Activated naive CD4-positive, alpha-beta T cell treated with anti-CD3 and anti-CD28 coated beads for 36 hours (primary cell): ENCODE measurements around the gene CMTR1. TPM values are rescaled to one million over a fixed set of nuclear protein-coding genes. Genes with fewer than 3 reads are reported as not detected.
A peak's percentile ranks its signal among the peaks of the same experiment; 100 is the strongest.

Experiments used
- CTCF ChIA-PET: fragments of 350-600 bp; sonication (Branson Sonifier 250); formaldehyde crosslinking; loops from one replicate; lab custom pipeline; 2021; ENCODE audit warnings: antibody characterized with exemption; lab: Charles Lee
- DNase-seq: peaks from one replicate; pipeline ENCODE4 v3.0.0-alpha.2; 2020
- H3K27ac Mint-ChIP-seq: one replicate; pipeline ENCODE4 v1.8.0; 2021; ENCODE audit warnings: mild to moderate bottlenecking, mixed read lengths
- H3K27me3 Mint-ChIP-seq: one replicate; pipeline ENCODE4 v1.8.0; 2021; ENCODE audit warnings: low read depth, mixed read lengths
- H3K36me3 Mint-ChIP-seq: one replicate; pipeline ENCODE4 v1.8.0; 2021; ENCODE audit warnings: low read depth, mixed read lengths
- H3K4me1 Mint-ChIP-seq: one replicate; pipeline ENCODE4 v1.8.0; 2021; ENCODE audit warnings: low read depth, mixed read lengths
- H3K4me3 Mint-ChIP-seq: one replicate; pipeline ENCODE4 v1.8.0; 2021; ENCODE audit warnings: mild to moderate bottlenecking, moderate library complexity, mixed read lengths
- H3K9me3 Mint-ChIP-seq: one replicate; pipeline ENCODE4 v1.8.0; 2021; ENCODE audit warnings: mixed read lengths
- intact Hi-C: fragments of 100-400 bp; cut with micrococcal nuclease; formaldehyde crosslinking; loops from one replicate; pipeline ENCODE4 v1.15.1; 2023
- total RNA-seq, 2 experiments: library from RNA; stranded (reverse); gene quantifications; one replicate each; pipeline ENCODE4 v1.2.3, GENCODE V29; 2021

Gene CMTR1
- total RNA-seq, 2 experiments from 2014 or later = 70.9 to 71.3 TPM

- Mint-ChIP-seq H3K4me3 (peak overlapping the region; percentile 19), H3K9me3 (peaks cover 3% of the 10 kb centered on the region), H3K27me3 (no peaks in the 10 kb centered on the region), H3K4me1 (peaks cover 85% of the 10 kb centered on the region), H3K36me3 (peaks cover 2% of the 10 kb centered on the region), H3K27ac (peak overlapping the region; percentile 88)
- peak; percentile 53 for DNase-seq
- CTCF ChIA-PET = interaction anchor here (0.6 to 3.8 kb wide), 7 partner anchors 9 to 879 kb away, joined by 3 to 18 read pairs (median 8); no protein-coding TSS in a partner anchor
- intact Hi-C loops = loop anchor here (1.0 to 5.0 kb wide), 2 partner anchors 12 to 70 kb away; partner anchors contain the start of gene CMTR1
Measured at GRCh38 chr6:37501632-37502491, 68.8 kb downstream of the CMTR1 start.

GRCh38 chr6:37502703-37503291, 69.8 kb downstream of the CMTR1 start:
- peak overlapping the region; percentile 19 for H3K4me3 Mint-ChIP-seq
- DNase-seq = peak; percentile 62
- CTCF ChIA-PET = interaction anchor here (1.5 to 3.8 kb wide), 5 partner anchors 11 to 69 kb away, joined by 4 to 18 read pairs (median 9); partner anchors contain the start of gene CMTR1
- H3K27me3 Mint-ChIP-seq = no peaks in the 10 kb centered on the region
- peaks cover 3% of the 10 kb centered on the region for H3K9me3 Mint-ChIP-seq
- H3K27ac Mint-ChIP-seq = peak overlapping the region; percentile 88
- intact Hi-C loops = loop anchor here (1.0 to 5.0 kb wide), 2 partner anchors 12 to 70 kb away; partner anchors contain the start of gene CMTR1
- H3K36me3 Mint-ChIP-seq = peaks cover 2% of the 10 kb centered on the region
- peaks cover 79% of the 10 kb centered on the region for H3K4me1 Mint-ChIP-seq

GRCh38 chr6:37503309-37503965, 70.4 kb downstream of the CMTR1 start:
- DNase-seq = no peak
- H3K4me1 Mint-ChIP-seq = peaks cover 79% of the 10 kb centered on the region
- intact Hi-C loops = loop anchor here (5.0 kb wide), 1 partner anchor 71 kb away; the partner anchor contains the start of gene CMTR1
- H3K9me3 Mint-ChIP-seq = peaks cover 3% of the 10 kb centered on the region
- no peak overlapping the region for H3K4me3 Mint-ChIP-seq
- H3K36me3 Mint-ChIP-seq = peaks cover 2% of the 10 kb centered on the region
- no peaks in the 10 kb centered on the region for H3K27me3 Mint-ChIP-seq
- peak overlapping the region; percentile 88 for H3K27ac Mint-ChIP-seq
- CTCF ChIA-PET = interaction anchor here (1.0 to 3.8 kb wide), 5 partner anchors 10 to 70 kb away, joined by 3 to 18 read pairs (median 8); partner anchors contain the start of gene CMTR1

- no peak for DNase-seq
- H3K27ac Mint-ChIP-seq = no peak overlapping the region
- H3K4me3 Mint-ChIP-seq = no peak overlapping the region
- intact Hi-C loops = loop anchor here (5.0 kb wide), 1 partner anchor 72 kb away; the partner anchor contains the start of gene CMTR1
- CTCF ChIA-PET = interaction anchor here (1.0 to 1.5 kb wide), 2 partner anchors 9 to 71 kb away, joined by 3 to 4 read pairs; partner anchors contain the start of gene CMTR1
- no peaks in the 10 kb centered on the region for H3K27me3 Mint-ChIP-seq
- peaks cover 3% of the 10 kb centered on the region for H3K9me3 Mint-ChIP-seq
- peaks cover 2% of the 10 kb centered on the region for H3K36me3 Mint-ChIP-seq
- peaks cover 80% of the 10 kb centered on the region for H3K4me1 Mint-ChIP-seq
Measured at GRCh38 chr6:37504024-37504423, 71.0 kb downstream of the CMTR1 start.

GRCh38 chr6:37506479-37506878, 73.5 kb downstream of the CMTR1 start:
- Mint-ChIP-seq H3K27ac (no peak overlapping the region), H3K4me1 (peaks cover 67% of the 10 kb centered on the region), H3K9me3 (no peaks in the 10 kb centered on the region), H3K4me3 (no peak overlapping the region), H3K27me3 (no peaks in the 10 kb centered on the region), H3K36me3 (no peaks in the 10 kb centered on the region)
- intact Hi-C loops = no loop called here
- DNase-seq = no peak
- CTCF ChIA-PET = interaction anchor here (1.3 to 1.9 kb wide), 2 partner anchors 10 to 59 kb away, joined by 3 to 9 read pairs; no protein-coding TSS in a partner anchor

- Mint-ChIP-seq H3K27ac (peak overlapping the region; percentile 32), H3K27me3 (no peaks in the 10 kb centered on the region), H3K4me3 (no peak overlapping the region), H3K9me3 (no peaks in the 10 kb centered on the region), H3K36me3 (no peaks in the 10 kb centered on the region), H3K4me1 (peaks cover 64% of the 10 kb centered on the region)
- intact Hi-C loops = no loop called here
- DNase-seq = no peak
- CTCF ChIA-PET = interaction anchor here (1.3 to 1.9 kb wide), 2 partner anchors 9 to 58 kb away, joined by 3 to 9 read pairs; no protein-coding TSS in a partner anchor
Measured at GRCh38 chr6:37507077-37507476, 74.1 kb downstream of the CMTR1 start.

- Mint-ChIP-seq H3K4me3 (no peak overlapping the region), H3K9me3 (no peaks in the 10 kb centered on the region), H3K4me1 (peaks cover 60% of the 10 kb centered on the region), H3K27me3 (no peaks in the 10 kb centered on the region), H3K36me3 (no peaks in the 10 kb centered on the region), H3K27ac (peak overlapping the region; percentile 43)
- peak; percentile 61 for DNase-seq
- CTCF ChIA-PET = interaction anchor here (1.0 to 1.7 kb wide), 5 partner anchors 9 to 35 kb away, joined by 3 to 7 read pairs (median 5); no protein-coding TSS in a partner anchor
- intact Hi-C loops = loop anchor here (1.0 kb wide), 1 partner anchor 9 kb away; no protein-coding TSS in a partner anchor
Measured at GRCh38 chr6:37507690-37508421, 74.8 kb downstream of the CMTR1 start.

- peaks cover 62% of the 10 kb centered on the region for H3K4me1 Mint-ChIP-seq
Measured at GRCh38 chr6:37511201-37511600, 78.2 kb downstream of the CMTR1 start.

GRCh38 chr6:37511910-37512399, 78.9 kb downstream of the CMTR1 start:
- Mint-ChIP-seq H3K4me1 (peaks cover 67% of the 10 kb centered on the region), H3K27ac (no peak overlapping the region), H3K4me3 (no peak overlapping the region), H3K36me3 (no peaks in the 10 kb centered on the region), H3K27me3 (no peaks in the 10 kb centered on the region), H3K9me3 (no peaks in the 10 kb centered on the region)
- intact Hi-C loops = loop anchor here (10.0 kb wide), 2 partner anchors 303 to 1163 kb away; partner anchors contain the start of gene ZFAND3
- DNase-seq = no peak
- CTCF ChIA-PET = interaction anchor here (0.6 to 1.6 kb wide), 2 partner anchors 27 to 424 kb away, joined by 4 to 5 read pairs; no protein-coding TSS in a partner anchor

More at GRCh38 chr6:37511201-37511600, 78.2 kb downstream of the CMTR1 start:
- no peaks in the 10 kb centered on the region for H3K9me3 Mint-ChIP-seq
- no peak overlapping the region for H3K27ac Mint-ChIP-seq
- intact Hi-C loops = loop anchor here (10.0 kb wide), 2 partner anchors 304 to 1164 kb away; partner anchors contain the start of gene ZFAND3
- H3K36me3 Mint-ChIP-seq = no peaks in the 10 kb centered on the region
- CTCF ChIA-PET = interaction anchor here (1.2 kb wide), 1 partner anchor 9 kb away, joined by 3 read pairs; no protein-coding TSS in a partner anchor
- H3K4me3 Mint-ChIP-seq = no peak overlapping the region
- H3K27me3 Mint-ChIP-seq = no peaks in the 10 kb centered on the region
- no peak for DNase-seq

- no peaks in the 10 kb centered on the region for H3K9me3 Mint-ChIP-seq
- H3K36me3 Mint-ChIP-seq = no peaks in the 10 kb centered on the region
- CTCF ChIA-PET = interaction anchor here (0.6 to 1.6 kb wide), 3 partner anchors 9 to 425 kb away, joined by 3 to 5 read pairs (median 4); no protein-coding TSS in a partner anchor
- intact Hi-C loops = loop anchor here (10.0 kb wide), 2 partner anchors 302 to 1162 kb away; partner anchors contain the start of gene ZFAND3
- H3K27me3 Mint-ChIP-seq = no peaks in the 10 kb centered on the region
- no peak overlapping the region for H3K27ac Mint-ChIP-seq
- no peak overlapping the region for H3K4me3 Mint-ChIP-seq
- H3K4me1 Mint-ChIP-seq = peaks cover 69% of the 10 kb centered on the region
- no peak for DNase-seq
Measured at GRCh38 chr6:37512400-37513011, 79.5 kb downstream of the CMTR1 start.
